Measurements from ENCODE around the gene ZNF214. TPM values are rescaled to one million over a fixed set of nuclear protein-coding genes. Genes with fewer than 3 reads are reported as not detected.
"Not testable (repeated sequence)": the region's sequence is repeated elsewhere in the genome, so short reads cannot be mapped to it uniquely, and the experiment has no call there.

Gene ZNF214
- total RNA-seq, 2 donors from 2014 or later, result not detected

DNA sequence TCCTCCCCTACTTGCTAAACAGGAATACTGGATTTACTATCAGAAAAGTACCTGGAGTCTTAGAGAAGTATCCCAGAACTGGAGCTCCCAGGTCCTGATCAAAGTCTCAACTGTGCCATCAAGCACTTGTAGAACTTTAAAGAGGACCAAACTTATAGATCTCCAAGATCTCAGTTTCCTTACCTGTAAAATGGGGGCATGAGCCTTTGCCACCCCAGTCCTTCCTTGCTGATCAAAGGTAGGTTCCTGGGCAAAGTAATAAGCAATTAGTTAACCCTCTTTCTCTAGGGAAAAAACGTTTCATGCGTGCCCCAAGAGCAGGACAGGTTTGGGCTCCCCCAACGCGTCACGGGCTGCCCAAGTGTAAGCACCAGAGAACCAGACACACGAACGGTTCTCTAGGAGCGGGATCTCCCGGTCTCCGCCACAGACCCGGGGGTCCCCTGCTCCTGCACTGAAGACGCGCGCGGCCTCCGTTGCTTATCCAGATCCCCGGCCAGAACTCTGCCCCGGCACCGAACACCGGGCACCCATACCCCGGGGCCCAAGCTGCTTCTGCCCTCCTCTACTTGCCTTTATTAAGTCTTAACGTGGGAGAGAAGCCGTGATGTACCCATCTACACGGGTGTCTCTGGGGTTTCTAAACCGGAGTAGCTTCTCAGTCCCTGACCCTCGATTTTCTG is 505 bp downstream of the ZNF214 start:
- Mint-ChIP-seq H3K36me3 (no peaks in the 10 kb centered on the region), H3K4me3 (peak overlapping the region; percentile 26), H3K27ac (no peak overlapping the region), H3K9me3 (no peaks in the 10 kb centered on the region), H3K27me3 (peaks cover 16 to 19% of the 10 kb centered on the region in 2 donors), H3K4me1 (ENCODE audit: low read depth in 2 of 2) (no peaks in the 10 kb centered on the region)
- DNase-seq (ENCODE audit: low spot score) (no peak), ATAC-seq (no peak)

- Mint-ChIP-seq H3K27ac (no peak overlapping the region), H3K27me3 (peaks cover 8 to 13% of the 10 kb centered on the region in 2 donors), H3K36me3 (no peaks in the 10 kb centered on the region), H3K4me3 (no peak overlapping the region), H3K9me3 (no peaks in the 10 kb centered on the region), H3K4me1 (ENCODE audit: low read depth in 2 of 2) (no peaks in the 10 kb centered on the region)
- DNase-seq (ENCODE audit: low spot score) (no peak), ATAC-seq (no peak)
Observed at GRCh38 chr11:7016011-7016410, 4.1 kb downstream of the ZNF214 start.

DNA sequence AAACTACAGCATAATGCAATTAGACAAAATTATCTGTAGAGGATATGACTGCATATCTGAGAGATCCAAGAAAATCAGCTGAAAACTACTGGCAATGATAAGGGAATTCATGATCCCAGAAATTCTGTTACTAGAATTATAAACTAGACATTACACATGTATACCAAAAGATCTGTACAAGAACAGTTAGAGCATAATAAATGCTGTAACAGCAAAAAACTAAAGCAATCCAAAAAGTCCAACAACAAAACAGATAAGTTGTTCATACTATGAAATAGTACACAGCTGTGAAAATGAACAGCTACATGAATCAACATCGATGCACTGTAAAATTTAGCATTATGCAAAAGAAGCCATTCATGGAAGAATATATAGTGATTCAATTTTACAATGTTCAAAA is 6.0 kb downstream of the ZNF214 start:
- H3K27ac Mint-ChIP-seq, result no peak overlapping the region
- H3K9me3 Mint-ChIP-seq, result peaks cover 3% of the 10 kb centered on the region
- DNase-seq (ENCODE audit: low spot score) (no peak), ATAC-seq (no peak)
- no peaks in the 10 kb centered on the region for H3K4me1 Mint-ChIP-seq (ENCODE audit: low read depth in 2 of 2)
- H3K36me3 Mint-ChIP-seq, result no peaks in the 10 kb centered on the region
- H3K27me3 Mint-ChIP-seq, result peaks cover 11 to 23% of the 10 kb centered on the region in 2 donors
- H3K4me3 Mint-ChIP-seq, result no peak overlapping the region

- no peak for DNase-seq (ENCODE audit: low spot score)
- H3K27me3 Mint-ChIP-seq, result peaks cover 9 to 35% of the 10 kb centered on the region in 2 donors
- no peak overlapping the region for H3K27ac Mint-ChIP-seq
- ATAC-seq, result no peak
- no peak overlapping the region for H3K4me3 Mint-ChIP-seq
- H3K9me3 Mint-ChIP-seq, result peaks cover 3% of the 10 kb centered on the region
- H3K36me3 Mint-ChIP-seq, result no peaks in the 10 kb centered on the region
- H3K4me1 Mint-ChIP-seq (ENCODE audit: low read depth in 2 of 2), result no peaks in the 10 kb centered on the region
Observed at GRCh38 chr11:7004482-7004881, 15.7 kb downstream of the ZNF214 start.

- Mint-ChIP-seq H3K9me3 (no peaks in the 10 kb centered on the region), H3K36me3 (no peaks in the 10 kb centered on the region), H3K4me3 (no peak overlapping the region), H3K27ac (no peak overlapping the region), H3K4me1 (ENCODE audit: low read depth in 2 of 2) (no peaks in the 10 kb centered on the region), H3K27me3 (peaks cover 11 to 40% of the 10 kb centered on the region in 2 donors)
- DNase-seq (ENCODE audit: low spot score) (no peak), ATAC-seq (no peak)
Observed at GRCh38 chr11:6995703-6996102, 24.4 kb downstream of the ZNF214 start.

DNA sequence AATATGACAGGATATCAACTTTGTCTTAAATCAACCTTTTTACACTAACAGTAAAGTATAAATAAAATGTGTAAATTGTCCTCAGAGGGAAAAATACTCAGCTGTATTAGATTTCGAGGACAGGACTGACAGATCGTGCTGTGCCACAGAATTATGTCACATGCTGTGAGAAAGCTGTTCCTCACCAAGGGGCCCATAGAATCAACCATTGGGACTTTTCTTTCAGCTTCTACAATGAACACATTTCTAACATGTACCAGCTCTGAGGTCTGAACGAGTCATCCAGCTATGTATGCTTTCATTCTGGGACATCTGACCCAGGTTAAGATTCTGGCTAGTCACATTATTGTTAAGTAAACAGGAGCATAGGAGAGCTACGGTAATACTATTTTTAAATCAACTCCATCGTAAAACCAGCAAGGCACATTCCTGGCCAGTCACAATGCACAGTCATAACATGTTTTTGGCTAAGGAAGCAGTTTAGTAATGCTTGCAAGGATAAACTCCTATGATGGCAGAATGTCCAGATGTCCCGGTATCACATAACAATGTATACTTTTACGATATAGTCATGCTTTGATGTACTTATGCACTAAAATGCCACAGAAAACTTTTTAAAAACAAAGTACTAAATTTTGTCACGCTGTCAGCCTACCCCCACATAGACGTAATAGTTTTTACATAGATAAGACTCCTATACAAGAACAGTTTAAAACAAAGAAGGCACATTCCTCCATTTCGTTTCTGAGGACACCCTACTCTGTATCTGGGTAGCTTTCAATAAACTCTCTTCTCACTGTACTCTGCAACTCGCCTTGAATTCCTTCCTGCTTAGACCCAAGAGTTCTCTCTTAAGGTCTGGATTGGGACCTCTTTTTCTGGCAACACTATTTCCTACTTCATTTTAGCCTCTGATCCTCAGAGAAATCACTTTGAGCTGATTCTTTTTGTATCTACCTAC is 27.4 kb downstream of the ZNF214 start:
- DNase-seq (ENCODE audit: low spot score) (no peak), ATAC-seq (no peak)
- Mint-ChIP-seq H3K9me3 (no peaks in the 10 kb centered on the region), H3K36me3 (no peaks in the 10 kb centered on the region), H3K4me1 (ENCODE audit: low read depth in 2 of 2) (no peaks in the 10 kb centered on the region), H3K27ac (no peak overlapping the region), H3K4me3 (no peak overlapping the region), H3K27me3 (peaks cover 4 to 11% of the 10 kb centered on the region in 2 donors)

GRCh38 chr11:6992026-6992425 is 28.1 kb downstream of the ZNF214 start:
- Mint-ChIP-seq H3K27ac (no peak overlapping the region), H3K4me3 (no peak overlapping the region), H3K9me3 (no peaks in the 10 kb centered on the region), H3K4me1 (ENCODE audit: low read depth in 2 of 2) (no peaks in the 10 kb centered on the region), H3K36me3 (no peaks in the 10 kb centered on the region), H3K27me3 (peaks cover 4 to 8% of the 10 kb centered on the region in 2 donors)
- DNase-seq (ENCODE audit: low spot score), result no peak
- ATAC-seq, result no peak

DNA sequence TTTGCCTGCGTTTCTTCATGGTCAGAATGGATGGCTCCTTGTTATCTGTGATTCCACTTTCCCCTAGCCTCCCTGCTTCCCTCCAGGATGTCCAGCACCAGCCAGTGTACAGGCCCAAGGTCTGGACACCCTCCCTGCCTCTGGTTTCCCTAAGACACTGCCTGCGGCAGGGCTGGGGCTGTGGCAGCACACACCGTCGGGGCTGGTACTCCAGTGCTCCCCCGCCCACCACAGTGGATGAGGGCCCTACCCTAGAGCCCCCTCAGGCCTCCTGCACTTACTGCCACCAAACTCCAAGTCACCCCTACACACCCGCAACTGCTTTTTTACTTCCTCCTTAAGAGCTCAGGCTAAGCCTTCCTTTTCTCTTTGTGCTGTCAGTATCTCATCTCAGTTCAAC is 28.9 kb downstream of the ZNF214 start:
- Mint-ChIP-seq H3K9me3 (no peaks in the 10 kb centered on the region), H3K4me1 (ENCODE audit: low read depth in 2 of 2) (no peaks in the 10 kb centered on the region), H3K36me3 (no peaks in the 10 kb centered on the region), H3K27me3 (peaks cover 4 to 12% of the 10 kb centered on the region in 2 donors), H3K4me3 (no peak overlapping the region), H3K27ac (no peak overlapping the region)
- ATAC-seq (peak; percentile 40 to 63), DNase-seq (ENCODE audit: low spot score) (no peak)

DNA sequence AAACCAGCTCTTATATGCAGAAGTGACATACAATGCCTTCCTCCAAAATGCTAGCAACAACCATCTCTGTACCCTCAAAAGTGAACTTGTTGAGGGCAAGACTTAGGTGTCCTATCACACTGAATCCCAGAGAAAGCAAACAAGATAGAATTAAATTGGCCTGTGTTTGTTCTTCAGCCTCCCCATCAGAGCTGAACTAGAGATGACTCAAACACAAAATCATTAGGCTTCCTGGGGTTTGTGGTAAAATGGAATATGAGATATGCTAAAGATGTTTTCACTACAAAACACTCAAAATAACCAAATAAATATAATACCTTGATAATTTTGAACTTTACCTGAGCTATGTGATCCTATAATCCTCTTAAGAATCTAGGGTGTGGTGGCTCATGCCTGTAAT is 31.6 kb downstream of the ZNF214 start:
- DNase-seq (ENCODE audit: low spot score) (no peak), ATAC-seq (no peak)
- Mint-ChIP-seq H3K36me3 (no peaks in the 10 kb centered on the region), H3K27me3 (peaks cover 0 to 11% of the 10 kb centered on the region in 2 donors), H3K4me3 (no peak overlapping the region), H3K9me3 (no peaks in the 10 kb centered on the region), H3K27ac (no peak overlapping the region), H3K4me1 (ENCODE audit: low read depth in 2 of 2) (no peaks in the 10 kb centered on the region)

- Mint-ChIP-seq H3K4me3 (no peak overlapping the region), H3K9me3 (no peaks in the 10 kb centered on the region), H3K27me3 (peaks cover 0 to 11% of the 10 kb centered on the region in 2 donors), H3K4me1 (ENCODE audit: low read depth in 2 of 2) (no peaks in the 10 kb centered on the region), H3K36me3 (no peaks in the 10 kb centered on the region), H3K27ac (no peak overlapping the region)
- ATAC-seq (no peak), DNase-seq (ENCODE audit: low spot score) (no peak)
Observed at GRCh38 chr11:6986487-6986886, 33.7 kb downstream of the ZNF214 start.

GRCh38 chr11:6979365-6979764 is 40.8 kb downstream of the ZNF214 start:
- Mint-ChIP-seq H3K27me3 (peaks cover 0 to 15% of the 10 kb centered on the region in 2 donors), H3K27ac (no peak overlapping the region), H3K4me1 (ENCODE audit: low read depth in 2 of 2) (no peaks in the 10 kb centered on the region), H3K4me3 (no peak overlapping the region), H3K9me3 (peaks cover 3% of the 10 kb centered on the region), H3K36me3 (no peaks in the 10 kb centered on the region)
- ATAC-seq (no peak), DNase-seq (ENCODE audit: low spot score) (no peak)

DNA sequence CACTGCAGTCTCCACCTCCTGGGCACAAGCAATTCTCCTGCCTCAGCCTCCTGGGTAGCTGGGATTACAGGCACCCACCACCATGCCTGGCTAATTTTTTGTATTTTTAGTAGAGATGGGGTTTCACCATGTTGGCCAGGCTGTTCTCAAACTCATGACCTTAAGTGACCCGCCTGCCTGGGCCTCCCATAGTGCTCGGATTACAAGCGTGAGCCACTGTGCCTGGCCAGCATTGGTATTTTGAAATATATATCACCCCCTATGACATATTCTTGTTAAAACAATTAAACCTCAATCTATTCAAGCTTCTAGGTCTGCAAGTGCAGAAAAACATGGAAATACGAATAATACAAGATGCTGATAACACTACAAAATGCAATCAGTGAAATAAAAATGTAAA is 50.3 kb downstream of the ZNF214 start:
- H3K9me3 Mint-ChIP-seq; H3K27me3 Mint-ChIP-seq; DNase-seq (ENCODE audit: low spot score); H3K4me3 Mint-ChIP-seq; ATAC-seq; H3K4me1 Mint-ChIP-seq (ENCODE audit: low read depth in 2 of 2); H3K36me3 Mint-ChIP-seq; H3K27ac Mint-ChIP-seq: not testable (repeated sequence)

DNA sequence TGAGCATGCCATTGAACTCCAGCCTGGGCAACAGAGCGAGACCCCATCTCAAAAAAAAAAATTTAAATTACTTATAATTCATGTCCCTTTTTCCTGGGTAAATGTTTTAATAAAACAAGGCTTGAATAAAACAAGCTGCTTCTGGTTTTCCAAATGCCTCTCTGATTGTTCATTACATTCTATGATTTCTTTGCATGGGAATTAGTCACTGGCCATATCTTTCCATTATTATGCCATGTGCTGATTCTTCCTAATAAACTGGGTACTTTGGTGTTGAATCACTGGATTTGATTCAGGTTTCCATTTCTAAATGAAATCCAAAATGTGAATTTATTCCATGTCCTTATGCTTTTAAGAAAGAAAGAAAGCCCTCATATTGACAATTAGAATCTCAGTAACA is 51.3 kb downstream of the ZNF214 start:
- DNase-seq (ENCODE audit: low spot score) (no peak), ATAC-seq (no peak)
- Mint-ChIP-seq H3K36me3 (no peaks in the 10 kb centered on the region), H3K27me3 (no peaks in the 10 kb centered on the region), H3K4me3 (no peak overlapping the region), H3K4me1 (ENCODE audit: low read depth in 2 of 2) (no peaks in the 10 kb centered on the region), H3K27ac (no peak overlapping the region), H3K9me3 (peaks cover 6% of the 10 kb centered on the region)

DNA sequence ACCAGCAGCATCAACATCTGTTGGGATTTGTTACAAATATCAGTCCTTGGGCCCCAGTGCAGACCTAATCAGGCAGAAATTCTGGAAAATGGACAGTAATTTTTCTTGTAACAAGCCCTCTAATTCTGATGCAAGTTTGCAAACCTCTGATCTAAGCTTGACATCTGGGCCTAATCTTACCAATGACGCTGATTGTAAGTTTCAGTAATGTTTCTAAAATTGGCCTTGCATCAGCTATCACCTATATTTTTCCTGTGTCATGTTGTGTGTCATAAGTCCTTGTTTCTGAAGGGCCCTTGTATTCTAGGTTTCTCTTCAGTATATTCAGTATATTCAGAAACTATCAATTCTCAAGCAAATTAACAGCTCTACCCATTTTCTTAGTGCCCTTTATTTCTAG is 57.5 kb downstream of the ZNF214 start:
- no peak for ATAC-seq
- H3K4me3 Mint-ChIP-seq, result no peak overlapping the region

More for the DNA sequence above, 57.5 kb downstream of the ZNF214 start:
- H3K27me3 Mint-ChIP-seq, result peaks cover 0 to 2% of the 10 kb centered on the region in 2 donors
- peaks cover 1% of the 10 kb centered on the region for H3K9me3 Mint-ChIP-seq
- H3K4me1 Mint-ChIP-seq (ENCODE audit: low read depth in 2 of 2), result no peaks in the 10 kb centered on the region
- H3K27ac Mint-ChIP-seq, result no peak overlapping the region
- DNase-seq (ENCODE audit: low spot score), result no peak
- H3K36me3 Mint-ChIP-seq, result no peaks in the 10 kb centered on the region

Data from natural killer cell treated with Interleukin-12 subunit alpha and Interleukin-12 subunit beta and Interleukin-15 and Interleukin-18, amount 100 ng/mL, for 72 hours (primary cell).